GM20431 (cell line): Measurements from ENCODE around the gene ZBTB22.

ENCODE experiments used
- in situ Hi-C: fragments of 300-500 bp; cut with MseI, MboI; formaldehyde crosslinking; loops from one replicate; pipeline ENCODE4 v1.15.0; 2020; ENCODE audit warnings: low sequenced_read_pairs; ENCODE audit not compliant: unreplicated experiment

ZBTB22 gene

GRCh38 chr6:33305052-33305451 lies 12.5 kb downstream of the ZBTB22 start:
- in situ Hi-C loops, result no loop called here

DNA sequence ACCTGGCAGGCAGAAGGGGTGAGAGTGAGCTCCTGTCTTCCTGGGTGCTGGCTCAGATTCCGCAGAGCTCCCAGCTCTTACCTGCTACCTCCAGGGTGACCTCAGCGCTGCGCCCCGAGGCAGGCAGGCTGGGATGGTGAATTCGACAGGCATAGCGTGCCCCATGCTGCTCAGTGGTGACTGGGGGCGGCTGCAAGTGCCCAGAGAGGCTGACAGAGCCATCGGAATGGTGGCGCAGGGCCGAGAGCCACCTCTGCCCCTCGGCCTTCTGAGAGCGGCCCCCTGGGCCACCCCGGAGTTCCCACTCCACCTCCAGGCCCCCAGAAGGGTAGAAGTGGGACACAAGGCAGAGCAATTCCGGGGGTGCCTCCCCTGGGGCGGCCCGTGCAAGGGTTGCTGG lies 13.3 kb downstream of the ZBTB22 start:
- in situ Hi-C loops, result no loop called here

DNA sequence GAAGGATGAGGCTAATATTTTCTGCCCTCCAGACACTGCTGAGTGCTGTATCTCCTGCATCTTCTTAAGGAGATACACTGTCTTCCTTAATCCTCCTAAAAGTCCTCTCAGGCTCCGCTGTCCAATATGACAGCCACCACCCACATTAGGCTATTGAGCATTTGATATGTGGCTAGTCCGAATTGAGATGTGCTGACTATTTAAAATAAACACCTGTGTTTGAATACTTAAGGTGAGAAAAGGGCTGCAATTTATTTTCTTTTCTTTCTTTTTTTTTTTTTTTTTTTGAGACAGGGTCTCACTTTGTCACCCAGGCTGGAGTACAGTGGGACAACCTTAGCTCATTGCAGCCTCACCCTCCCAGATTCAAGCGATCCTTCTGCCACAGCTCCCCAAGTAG lies 15.7 kb downstream of the ZBTB22 start:
- in situ Hi-C loops, result no loop called here

DNA sequence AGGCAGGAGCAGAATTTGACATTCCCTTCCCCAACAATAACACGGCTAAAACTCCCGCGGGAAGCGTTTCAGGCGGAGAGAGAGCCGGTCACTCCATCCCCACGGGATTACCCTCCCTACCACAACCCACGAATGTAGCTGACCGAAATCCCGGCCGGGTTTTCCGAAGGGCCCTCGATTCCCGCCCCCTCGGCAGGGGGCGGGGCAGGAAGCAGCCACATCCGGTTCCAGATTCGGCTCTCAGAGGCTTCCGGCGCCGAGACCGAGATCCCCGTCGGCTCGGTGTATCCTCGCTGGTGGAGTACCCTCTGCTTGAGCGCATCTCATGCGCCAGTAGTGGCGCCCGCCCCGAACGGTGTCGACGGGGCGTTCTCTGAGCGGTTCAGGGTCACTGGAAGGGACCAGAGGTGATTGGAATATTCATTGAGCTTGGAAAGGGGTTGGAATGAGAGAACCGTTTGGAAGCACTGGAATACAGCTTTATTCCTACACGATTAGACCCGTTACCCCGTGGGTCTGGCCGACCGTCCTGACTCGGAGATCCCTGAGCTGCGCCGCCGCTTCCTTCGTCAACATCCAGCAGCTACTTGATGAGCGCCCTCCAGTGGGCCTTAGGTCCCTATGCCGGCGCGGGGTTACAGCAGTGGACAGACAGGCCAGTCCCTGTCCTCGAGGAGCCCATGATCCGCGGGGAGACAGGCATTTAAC lies 18.2 kb downstream of the ZBTB22 start:
- in situ Hi-C loops, result no loop called here

GRCh38 chr6:33298773-33299236 lies 18.7 kb downstream of the ZBTB22 start, which contains the start of gene RGL2:
TSS of gene RGL2 (minus strand) at chr6:33298942. CDS start at chr6:33298610, 332 bp downstream.
- in situ Hi-C loops, result no loop called here

GRCh38 chr6:33297956-33298772 lies 19.4 kb downstream of the ZBTB22 start:
- in situ Hi-C loops, result no loop called here

- in situ Hi-C loops, result no loop called here
These were observed 20.1 kb downstream of the ZBTB22 start for GRCh38 chr6:33297406-33297955.

GRCh38 chr6:33296797-33297405 lies 20.6 kb downstream of the ZBTB22 start:
- in situ Hi-C loops, result no loop called here

GRCh38 chr6:33295621-33296369 lies 21.7 kb downstream of the ZBTB22 start:
- in situ Hi-C loops, result no loop called here

DNA sequence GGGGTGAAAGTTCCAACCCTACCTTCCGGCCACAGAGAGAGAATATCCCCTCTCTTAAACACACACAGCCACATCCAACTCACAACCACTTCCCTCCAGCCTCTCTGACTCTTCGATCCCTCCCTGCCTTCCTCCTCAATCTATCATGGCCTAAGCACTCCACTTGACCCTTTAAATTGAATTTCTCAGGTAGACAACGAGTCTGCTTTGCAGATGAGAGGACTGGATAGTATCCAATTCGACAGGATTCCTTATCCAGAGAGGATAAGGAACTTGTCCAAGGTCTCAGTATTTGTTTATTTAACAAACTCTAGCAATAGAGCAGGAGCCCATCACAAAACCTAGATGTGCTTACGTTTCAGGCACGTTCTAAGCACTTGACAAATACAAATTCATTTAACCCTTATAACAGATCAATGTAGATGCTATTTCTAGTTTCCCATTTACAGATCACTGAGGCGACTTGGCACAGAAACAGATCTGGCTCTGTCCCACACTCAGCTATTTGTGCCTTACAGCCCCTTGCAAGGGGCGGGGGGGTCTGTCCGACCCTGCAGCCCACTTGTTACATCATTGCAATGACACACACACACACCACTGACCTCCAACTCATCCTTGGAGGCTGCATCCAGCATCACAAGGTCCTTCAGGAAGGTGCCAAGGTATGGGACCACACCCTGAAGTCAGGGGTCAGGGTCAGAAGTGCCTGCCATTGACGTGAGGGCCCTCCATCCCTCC lies 23.3 kb downstream of the ZBTB22 start:
- in situ Hi-C loops, result no loop called here

- in situ Hi-C loops, result no loop called here
These were observed 24.4 kb downstream of the ZBTB22 start for GRCh38 chr6:33292996-33293682.

DNA sequence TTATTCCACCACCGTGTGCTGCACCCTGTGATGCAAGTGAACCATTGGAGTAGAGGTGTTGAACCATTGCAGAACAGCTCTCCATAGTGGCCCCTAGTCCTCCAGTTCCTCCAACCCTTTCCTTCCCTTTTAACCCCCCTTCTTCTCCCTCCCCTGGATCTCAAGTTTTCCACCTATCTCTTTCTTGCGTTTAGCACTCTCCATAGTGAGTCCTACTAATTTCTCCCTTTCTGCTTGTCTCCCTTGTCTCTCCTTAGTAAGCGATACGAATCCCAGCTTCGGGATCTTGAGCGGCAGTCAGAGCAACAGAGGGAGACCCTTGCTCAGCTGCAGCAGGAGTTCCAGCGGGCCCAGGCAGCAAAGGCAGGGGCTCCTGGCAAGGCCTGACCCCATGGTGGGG lies 27.1 kb downstream of the ZBTB22 start:
- in situ Hi-C loops, result no loop called here

DNA sequence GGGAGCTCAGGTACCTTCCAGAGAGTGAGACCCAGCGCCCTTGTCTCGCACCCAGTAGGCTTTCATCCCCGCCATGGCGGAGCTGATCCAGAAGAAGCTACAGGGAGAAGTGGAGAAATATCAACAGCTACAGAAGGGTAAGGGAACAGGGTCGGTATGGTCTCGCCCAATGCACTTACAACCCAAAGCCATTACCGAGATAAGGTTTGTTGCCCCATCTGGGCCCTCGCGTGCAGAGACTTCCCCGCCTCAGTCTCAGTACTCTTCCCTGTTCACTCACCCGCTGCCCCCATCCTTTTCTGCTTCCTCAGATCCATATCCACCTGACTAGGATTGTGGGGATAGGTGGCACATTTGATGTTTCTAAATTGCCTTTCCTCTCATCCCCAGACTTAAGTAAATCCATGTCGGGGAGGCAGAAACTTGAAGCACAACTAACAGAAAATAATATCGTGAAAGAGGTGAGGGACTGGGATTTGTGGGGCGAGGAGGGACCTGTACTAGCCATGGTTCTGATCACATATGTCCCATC lies 27.7 kb downstream of the ZBTB22 start:
- in situ Hi-C loops, result no loop called here

DNA sequence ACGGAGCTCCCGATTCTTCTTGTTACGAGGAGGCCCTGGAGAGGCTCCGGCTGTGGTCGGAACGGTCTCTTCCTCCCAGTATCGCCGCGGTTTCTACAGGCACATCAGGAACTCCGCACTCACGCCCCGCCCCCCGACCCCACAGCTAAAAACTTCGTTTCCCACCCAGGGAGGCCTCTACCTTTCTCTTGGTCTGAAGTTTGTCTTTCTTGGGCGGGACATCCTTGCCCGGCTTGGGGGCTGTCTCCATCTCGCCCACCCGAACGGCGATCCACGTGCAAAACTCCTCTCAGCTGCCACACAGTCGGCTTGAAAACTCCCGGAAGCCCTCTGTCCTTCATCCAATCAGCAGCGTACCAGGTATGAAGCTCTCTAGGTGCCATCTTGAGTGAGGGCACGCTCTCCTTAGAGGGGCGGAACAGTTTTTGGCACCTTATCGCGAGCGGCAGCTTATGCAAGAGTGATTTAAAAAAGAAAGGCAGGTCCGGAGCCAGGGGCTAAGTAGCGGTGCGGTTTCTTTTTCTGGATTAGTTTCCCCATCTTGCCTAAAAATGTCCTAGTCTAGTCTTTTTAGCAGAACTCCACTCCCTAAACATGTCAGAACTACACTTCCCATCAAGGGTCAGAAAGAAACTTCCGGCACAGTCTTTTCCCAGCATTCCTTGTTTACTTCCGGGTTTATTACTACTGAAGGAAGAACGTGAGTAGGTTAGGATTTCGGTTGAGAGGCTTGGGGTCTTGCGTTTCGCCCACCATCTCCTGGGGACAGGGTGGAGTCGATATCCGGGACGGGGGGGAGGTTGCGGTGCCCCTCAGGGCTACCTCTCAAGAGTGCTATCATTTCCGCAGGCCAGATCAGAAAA lies 28.4 kb downstream of the ZBTB22 start, which contains the start of the genes PFDN6 and WDR46:
Gene PFDN6, plus strand, starts transcription at position 681 of the 863 bp plus-strand sequence. CDS start 256 bp downstream, outside the sequence.
Gene WDR46, minus strand, starts transcription at position 319 of the 863 bp plus-strand sequence. Its CDS starts 69 bp downstream, at position 250.
- in situ Hi-C loops, result no loop called here

DNA sequence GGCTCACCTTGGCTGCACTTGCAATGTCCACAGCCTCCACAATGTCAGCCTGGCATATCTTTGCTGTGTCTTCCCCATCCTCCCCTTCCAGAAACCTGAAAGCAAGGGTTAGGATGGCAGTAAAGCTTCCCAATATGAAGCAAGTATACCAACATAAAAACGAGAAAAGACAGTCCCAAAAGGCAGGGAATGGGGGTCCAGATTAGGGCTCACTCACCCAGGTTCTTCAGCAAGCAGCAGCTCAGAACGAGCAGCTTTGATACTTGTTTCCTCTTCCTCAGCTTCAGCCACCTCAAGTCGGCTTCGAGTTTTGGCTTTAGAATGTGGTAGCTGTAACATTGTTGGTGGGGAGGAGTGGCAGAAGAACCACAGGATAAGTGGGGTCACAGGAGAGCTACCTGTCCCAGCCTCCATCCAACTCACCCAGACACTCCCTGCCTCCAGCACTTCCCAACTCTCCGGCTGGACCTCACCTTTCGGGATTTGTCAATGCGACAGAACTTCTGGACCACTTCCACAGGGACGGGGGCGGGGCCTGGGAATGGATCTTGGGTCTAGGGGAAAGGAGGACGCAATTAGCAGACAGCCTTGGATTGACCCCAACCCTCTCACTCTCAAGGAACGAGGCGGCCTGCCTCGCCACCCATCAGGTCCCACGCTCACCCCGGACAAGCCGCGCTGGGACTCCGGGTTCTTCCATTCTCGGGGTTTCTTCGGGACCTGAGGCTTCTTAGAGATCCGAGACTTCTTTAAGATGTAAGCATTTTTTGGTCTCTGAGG lies 29.2 kb downstream of the ZBTB22 start:
- in situ Hi-C loops, result no loop called here
